ENCODE data around the gene MATCAP1.

The MATCAP1 gene

DNA sequence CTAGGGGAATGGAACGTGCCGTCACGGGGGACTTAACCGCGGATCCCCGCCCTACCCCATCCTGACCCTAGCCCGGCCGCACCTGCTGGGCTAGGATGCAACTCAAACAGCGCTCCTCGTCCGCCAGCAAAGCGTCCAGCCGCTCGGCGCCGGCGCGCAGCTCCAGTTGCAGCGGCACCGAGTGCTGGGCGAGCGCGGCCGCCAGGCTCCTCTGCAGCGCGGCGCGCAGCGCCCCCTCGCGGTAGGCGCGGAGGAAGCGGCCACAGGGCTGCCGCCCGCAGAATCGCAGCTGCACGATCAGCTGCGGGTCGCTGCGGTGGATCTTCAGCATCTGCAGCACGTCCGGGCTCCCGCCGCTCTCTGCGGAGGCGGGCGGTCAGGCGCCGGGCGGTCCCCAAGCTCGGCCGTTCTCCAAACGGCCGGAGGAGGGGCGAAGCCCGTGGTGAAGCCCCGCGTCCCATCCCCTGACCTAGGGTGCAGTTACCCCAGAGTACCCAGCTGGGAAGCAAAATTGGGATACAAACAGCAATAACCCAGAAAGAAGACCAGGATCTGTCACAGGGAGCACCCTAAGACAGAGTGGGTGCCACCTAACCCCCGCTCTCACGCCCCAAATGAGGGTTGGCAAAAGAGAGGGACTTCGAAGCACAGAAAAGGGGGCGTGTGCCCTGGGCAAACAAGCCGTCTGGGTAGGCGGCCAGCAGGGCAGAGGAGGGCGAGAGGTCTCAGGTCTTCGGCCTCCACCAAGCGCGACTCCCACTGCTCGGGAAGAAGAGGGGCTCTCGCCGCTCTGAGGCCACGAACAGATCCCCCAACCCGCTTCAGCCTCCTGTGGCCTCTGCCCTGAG is 28.2 kb downstream of the MATCAP1 start:
- peak; percentile 57 for DNase-seq

DNA sequence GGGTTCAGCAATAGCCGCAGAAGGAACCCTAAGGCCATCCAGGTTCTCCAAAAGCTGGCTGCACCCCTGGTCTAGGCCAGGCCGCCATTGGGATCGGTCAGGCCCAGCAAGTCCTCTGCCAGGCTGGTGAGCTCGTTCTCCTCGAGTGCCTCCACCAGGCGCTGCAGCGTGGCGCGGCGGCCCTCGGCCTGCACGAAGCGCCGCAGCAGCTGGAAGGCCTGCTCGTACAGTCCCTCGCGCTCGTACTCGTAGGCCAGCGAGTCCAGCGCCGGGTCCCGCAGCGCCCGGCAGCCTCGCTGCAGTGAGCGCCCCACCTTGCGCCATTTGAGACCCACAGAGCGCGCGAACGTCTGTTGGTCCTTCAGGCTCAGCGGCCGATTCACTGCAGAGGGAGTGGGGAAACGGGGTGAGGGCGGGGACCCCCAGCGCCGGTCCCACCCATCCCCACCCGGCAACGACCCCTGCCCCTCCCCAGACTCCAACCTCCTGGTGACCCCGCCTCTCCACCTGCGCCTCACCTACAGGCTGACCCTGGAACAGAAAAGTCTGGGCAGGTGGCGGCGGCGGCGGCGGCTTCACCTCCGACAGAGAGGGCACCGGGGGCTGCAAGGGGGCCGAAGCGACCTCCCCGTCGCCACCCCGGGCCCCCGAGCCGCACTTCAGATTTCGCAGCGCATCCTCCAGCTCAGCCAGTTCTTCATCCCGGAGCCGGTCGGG is 29.0 kb downstream of the MATCAP1 start:
- no peak for DNase-seq

DNA sequence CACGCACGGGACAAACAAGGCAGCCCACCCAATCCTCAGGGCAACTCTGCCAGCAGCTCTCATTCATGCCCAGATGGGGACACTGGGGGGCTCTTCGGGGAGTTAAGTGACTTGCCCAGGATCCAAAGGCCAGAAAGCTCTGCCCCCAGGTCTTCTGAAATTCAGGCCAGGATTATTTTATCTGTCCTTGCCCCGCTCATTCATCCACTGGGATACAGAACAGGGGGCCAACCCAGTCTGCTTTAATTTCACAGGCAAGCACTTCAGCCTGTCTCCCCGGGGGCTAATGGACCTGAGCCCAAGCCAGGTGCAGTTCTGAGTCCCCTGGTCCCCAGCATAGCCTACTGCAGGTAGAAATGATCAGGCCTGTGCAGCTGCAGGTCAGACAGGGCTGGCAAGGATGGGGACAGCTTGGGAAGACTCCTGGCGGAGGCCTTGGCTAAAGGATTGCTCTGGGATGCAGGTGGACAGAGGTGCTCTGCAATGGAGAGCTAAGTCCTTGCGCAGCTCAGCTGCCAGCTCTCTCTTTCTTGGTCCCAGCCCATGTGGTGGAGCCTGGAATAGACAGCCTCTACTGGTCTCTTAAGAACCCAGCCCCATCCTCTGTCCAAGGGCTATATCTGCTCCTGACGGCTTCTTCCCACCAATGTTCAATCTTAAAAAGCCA is 32.2 kb downstream of the MATCAP1 start:
- DNase-seq = no peak

DNA sequence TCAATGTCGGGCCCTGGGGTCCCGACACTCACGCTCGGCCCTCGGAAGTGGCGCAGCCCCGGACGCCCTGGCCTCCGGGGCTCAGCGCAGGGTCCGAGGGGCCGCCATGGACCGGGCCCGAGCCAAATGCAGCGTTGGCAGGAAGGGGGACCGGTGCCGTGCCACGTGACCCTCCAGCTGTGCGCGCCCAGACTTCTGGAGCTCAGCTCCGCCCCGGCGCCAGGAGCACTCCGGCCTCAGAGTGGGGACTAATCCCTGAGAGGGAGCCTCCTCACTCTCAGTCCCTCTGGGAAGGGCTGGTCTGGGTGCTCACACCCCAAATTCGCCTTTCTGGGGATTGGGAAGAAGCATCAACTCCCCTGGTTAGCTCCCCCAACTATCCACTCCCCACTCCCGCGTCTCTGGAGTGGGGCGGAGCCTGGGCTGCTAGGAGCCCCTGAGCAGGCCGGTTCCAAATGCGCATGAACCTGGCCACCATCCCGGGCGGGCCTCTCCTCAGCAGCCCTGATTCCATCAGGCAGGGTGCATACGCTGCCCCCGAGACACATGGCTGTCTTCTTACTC is 32.8 kb downstream of the MATCAP1 start, which contains the start of gene B3GNT9:
TSS of gene B3GNT9 (minus strand) at position 166 of the 564 bp plus-strand sequence. CDS start 513 bp downstream, outside the sequence.
- no peak for DNase-seq

DNA sequence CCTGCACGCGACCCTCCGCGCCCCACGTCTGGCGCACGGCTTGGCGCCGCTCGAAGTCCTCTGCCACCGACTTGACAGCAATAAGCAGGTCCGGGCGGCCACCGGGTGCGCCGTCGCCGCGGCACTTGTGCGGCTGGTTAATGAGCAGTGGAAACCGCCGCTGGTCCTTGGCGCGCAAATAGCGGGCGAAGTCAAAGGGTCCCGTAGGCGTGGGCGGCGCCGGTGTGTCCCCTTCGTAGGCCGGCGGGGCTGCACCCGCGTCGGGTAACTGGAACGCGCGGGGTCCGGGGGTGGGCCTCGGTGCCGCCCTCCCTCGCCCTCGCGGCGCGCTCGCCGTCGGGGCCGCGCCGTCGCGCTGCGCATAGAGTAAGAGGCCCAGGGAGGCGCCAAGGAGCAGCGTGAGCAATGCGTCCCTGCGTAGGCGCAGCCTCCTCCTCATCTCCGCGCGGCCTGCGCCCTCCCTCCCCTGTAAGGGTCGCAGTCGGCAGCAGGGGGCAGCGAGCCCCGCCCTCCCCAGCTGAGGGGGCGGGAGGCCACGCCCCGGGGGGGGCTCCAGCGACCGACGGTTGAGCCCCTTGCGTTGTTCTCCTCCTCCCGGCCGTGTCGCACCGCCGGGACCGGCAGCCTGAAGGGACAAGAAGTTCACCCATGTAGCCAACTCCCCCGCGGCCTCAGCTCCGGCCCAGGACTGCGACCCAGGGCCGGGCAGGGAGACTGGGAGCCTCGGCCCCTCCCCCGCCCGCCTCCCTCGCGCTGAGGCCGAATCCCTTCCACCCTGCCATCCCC is 33.5 kb downstream of the MATCAP1 start:
- no peak for DNase-seq

DNA sequence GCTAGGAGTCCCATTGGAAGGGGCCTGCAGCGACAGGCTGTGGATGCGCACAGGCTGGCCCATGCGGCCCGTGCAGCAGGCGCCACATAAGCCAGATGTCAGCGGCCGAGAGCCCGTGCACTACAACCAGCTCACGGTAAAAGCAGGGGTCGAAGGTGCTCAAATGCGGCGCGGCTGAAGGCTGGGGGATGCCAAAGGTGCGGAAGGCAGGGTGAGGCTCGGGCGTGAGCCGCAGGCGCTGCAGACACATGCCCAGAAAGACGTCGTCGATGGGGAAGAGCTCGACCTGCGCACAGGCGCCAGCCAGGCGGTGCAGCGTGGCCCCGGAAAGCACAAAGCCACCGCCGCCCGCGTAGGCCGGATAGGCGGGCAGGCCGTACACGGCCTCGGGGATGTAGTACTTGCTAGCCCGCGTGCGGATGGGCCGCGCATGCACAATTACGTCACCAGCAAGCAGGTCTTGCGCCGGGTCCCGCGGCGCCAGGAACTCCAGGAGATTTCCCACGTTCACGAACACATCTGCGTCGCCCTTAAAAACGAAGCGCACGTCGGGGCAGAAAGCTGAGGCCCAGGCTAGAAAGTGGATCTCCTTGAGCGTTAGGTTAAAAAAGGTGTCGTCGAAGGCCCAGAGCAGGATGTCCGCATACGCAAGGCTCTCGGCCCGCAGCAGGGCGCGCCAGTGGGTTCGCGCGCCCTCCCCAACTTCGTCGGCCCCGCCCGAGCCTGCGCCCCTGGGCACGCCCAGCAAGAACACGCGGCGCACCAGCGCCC is 34.3 kb downstream of the MATCAP1 start:
- DNase-seq = no peak

DNA sequence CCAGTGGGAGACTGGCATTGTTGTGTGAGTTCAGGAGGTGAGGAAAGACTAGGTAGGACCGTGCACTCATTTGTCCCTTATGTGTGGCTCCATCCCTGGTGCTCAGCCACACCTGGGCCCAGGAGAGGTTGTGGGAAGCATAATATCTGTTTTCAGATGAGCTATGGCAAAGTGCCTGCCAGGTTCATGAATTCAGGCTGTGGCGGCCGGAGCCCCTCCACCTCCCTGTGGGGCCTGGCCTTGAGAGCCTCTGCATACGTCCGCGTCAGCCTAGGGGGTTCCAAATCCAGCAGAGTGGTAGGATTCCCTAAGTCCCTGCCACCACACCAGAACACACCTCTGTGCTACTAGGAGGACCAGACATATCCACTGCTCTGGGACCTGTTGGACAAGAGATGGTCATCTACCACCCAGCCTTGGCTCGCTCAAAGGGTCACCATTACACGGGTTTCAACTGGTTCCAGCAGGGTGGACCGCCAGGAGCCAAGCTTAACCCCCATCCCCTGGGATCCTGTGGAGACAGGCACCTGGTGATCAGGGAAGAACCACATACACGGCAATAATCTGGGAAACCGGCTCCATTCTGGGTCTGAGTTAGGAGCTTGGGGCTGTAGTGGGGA is 35.0 kb downstream of the MATCAP1 start:
- no peak for DNase-seq

DNA sequence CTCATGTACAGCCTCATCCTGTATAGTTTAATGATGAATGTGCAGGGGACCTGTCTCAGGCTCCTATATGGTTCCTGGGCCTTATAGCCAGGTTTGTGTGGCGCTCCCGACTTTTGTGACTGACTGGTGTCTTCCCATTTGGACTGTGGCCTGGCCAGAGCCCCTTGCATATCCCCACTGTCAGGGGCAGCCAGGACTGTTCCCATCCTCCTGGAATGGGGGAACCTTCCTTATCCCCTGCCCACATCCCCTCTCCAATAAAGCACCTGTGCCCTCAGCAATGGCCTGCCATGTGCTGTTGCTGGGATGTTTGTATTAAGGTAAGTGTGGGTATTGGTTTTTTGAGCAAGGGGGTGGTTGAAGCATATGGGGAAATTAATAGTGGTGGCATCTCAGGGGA is 35.5 kb downstream of the MATCAP1 start:
- DNase-seq = no peak

DNA sequence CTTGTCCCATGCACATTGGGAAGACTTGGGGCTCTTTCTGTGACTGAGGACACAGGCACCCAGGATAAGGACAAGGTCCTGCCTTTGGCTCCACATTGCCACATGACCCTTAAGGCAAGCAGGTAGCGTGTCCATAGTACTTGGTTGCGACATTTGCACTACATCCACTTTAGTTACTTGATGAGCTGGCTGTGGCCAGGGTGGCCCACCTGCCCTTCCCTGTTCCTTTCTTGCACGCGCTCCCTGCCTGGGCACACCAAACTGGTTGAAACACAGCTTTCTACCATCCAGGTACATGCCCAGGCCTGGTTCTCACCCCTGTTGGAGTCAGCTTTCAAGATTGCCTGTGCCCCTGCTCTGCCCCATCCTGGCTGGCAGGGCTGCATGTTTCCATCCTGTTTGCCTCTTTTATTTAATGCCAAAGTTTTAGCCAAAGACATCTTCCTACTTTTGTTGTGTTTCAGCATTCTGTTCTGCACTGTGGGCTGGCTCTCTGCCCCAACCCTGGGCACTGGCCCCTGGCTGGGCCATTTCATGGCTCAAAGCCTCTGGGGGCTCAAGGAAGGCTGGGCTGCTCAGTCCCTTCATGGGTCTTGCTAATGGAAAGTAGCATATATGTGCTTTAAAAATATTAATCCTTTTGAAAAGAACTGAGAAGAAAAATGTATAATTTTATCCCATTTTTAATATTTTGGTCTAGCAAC is 36.2 kb downstream of the MATCAP1 start:
- DNase-seq = no peak

DNA sequence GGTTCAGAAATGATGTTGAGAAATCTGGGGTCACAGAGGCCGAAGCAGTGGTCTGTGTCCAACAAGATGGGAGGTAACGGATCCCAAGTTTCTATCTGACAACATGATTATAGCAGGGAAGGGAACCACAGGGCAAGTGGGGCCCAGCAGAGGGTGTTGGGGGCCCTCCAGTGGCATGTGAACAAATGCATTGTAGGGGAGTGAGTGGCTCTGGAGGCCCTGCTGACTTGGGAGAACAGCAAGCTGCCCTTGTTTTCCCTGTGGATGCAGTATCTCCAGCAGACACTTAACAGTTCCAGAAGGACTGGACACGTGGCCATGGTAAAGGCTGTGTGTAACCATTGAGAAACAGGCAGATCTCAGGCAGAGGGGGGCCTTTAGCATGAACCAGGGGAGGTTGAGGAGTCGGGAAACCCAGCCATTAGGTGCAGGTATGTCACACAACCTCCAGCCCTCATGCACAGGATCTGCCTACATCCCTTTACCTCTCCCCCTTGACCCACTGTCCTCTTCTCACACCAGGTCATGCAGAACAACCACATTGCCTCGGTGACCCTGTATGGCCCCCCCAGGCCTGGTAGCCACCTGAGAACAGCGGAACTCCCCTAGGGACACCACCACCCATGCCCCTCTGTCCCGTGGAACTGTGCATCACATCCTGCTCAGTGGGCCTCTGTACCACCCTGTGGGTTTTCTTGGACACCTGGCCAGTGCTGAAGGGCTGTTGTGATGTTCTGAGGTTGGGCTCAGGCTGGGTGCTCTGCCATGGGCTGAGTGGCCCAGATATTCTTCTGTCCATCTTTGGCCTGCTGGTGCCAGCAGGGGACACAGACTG is 37.0 kb downstream of the MATCAP1 start:
- DNase-seq = no peak

DNA sequence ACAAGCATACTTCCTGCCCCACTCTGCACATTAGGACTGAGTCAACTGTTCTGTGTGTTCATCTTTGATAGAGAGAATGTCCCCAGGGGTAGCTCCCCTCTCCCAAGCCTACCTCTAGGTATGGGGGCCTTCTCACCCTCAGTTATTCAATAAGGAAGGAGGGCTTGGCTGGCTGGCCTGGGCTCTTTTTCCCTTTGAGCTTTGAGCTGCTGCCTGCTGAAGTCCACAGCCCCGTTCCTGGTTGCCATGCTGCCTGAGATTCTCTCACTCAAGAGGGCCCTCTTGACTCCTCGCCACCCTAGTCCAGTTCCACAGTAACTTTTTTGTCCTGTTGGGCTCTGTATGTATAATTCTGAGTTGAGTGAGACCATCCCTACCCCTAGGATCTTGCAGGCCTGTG is 38.0 kb downstream of the MATCAP1 start:
- no peak for DNase-seq

DNA sequence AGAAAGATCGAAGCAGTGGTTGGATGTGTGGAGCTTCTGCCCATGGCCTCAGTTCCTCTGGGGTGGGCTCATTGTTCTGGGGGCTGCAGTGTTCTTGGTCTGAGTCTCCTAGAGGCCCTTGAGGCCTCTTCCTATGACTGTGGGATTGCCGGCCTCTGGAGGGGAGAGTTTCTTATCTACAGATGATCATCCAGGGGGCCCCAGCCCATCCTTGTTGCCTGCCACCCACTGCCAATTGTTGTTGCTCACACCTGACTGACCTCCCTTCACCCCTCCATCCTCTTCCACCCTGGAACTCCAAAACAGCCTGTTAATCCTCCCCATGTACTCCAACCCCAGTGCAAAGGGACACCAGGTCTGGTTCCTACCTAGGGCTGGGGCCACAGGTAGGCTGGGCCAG is 38.8 kb downstream of the MATCAP1 start:
- DNase-seq = no peak

DNA sequence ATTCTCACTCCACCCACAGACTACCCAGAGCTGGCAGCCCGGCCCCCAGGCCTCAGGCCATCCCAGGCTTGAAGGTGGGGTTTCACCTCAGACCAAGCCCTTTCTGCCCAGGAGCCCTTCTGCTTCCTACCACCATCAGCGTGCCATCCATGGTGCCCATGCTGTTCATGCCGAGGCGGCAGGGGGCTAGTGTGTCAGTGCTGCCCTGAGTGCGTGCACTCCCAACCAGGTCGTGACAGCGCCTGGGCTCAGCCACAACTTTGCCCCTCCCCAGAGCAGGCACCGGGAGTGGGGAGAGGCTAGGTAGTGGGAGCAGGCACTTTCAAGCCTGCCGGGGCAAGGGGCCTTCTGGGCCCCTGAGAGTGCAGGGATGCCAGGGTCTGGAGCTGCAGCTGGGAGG is 41.4 kb downstream of the MATCAP1 start:
- no peak for DNase-seq

DNA sequence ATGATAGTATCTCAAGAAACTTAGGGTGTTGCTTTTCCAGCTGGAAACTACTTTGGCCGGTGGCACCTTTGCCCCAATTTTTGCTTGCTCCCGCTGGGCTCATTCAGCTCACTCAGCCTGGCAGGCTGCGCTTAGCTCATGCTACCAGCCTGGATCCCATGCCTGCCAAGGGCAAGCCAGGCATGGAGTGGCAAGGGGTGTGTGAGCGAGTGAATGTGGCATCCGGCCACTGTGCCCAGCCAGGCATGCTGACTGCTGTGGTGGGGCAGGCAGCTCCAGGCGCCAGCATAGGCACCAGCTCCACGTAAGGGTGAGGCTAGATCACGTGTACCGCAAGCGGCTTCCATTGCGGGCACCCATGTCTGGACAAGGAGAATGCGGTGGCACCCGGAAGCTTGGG is 42.4 kb downstream of the MATCAP1 start:
- no peak for DNase-seq

DNA sequence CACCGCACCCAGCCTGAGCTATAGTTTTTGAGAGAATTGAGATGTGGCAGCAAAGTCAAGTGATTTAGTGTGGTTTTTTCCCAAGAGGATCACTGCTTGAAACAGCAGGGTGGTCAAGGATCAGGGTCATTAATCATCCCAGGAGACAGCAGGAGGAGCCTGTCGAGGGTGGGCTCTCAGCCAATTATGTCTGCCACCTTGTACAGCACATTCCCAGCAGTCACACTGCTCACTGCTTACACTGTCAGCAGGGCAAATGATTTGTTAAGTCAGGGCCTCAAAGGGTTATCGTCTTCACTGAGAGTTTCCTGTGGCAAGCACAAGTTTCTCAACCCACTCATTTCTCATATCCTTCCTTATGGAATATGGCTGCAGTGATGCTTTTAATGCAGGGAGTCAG is 46.2 kb downstream of the MATCAP1 start:
- DNase-seq = no peak

DNA sequence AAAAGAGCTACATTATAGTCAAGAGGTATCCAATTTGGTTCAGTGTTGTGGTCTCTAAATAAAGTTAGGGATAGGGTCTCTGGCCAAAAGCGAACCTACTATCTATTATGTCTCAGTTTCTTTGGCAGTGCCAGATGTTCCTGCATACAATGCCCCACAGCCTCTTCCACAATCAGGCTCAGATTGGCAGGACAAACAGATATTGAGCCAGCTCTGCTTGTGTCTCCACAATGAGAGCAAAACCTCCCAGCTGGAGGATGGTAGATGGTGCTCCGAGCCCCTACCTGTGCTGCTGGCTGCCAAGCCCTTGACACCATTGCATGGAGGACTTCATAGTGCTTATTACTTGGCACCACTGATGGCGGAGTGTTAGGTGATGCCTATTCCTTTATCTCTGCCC is 54.3 kb downstream of the MATCAP1 start:
- no peak for DNase-seq

DNA sequence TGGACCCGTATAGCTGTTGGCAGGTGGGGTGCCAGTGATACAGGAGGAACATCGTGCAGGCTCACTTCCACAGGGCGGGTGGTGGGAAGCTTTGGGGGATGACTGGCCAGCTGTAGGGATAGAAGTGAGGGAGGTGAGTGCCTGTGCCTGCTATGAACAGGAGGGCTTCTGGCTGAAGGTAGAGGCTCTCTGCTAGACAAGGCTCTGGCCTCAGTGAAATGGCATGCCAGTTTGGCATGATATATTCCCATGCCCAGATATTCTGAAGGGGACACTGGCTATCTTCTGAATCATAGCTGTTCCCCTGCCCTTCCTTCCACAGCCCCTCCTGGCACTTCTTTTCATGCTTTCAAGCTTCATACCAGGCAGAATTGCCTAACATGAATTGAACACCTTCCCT is 54.9 kb downstream of the MATCAP1 start:
- no peak for DNase-seq

DNA sequence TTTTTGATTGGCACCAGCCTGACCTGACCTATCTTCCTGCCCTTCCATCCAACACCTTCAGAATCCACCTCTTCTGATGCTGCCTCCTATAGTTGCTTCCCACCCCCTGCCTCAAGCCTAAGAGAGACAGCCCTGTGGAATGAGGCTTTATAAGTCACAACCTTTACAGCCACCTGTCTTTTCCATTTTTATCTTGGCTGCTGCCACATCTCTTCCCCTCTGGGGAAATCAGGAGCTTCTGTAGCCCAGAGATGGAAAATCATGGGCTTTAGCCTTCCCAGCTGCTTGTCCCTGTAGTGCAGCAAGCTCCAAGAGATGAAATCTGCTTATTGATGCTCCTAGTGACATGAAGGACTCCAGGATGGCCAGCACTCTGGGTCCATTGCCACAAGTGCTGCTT is 55.3 kb downstream of the MATCAP1 start:
- no peak for DNase-seq
